Brain pericyte (primary cell): ENCODE measurements around the gene GNB5.
A peak's percentile ranks its signal among the peaks of the same experiment; 100 is the strongest.
"Not testable (repeated sequence)": the region's sequence is repeated elsewhere in the genome, so short reads cannot be mapped to it uniquely, and the experiment has no call there.

Source experiments
- DNase-seq: peaks from one replicate; pipeline ENCODE4 v3.0.0-alpha.2; 2012; ENCODE audit warnings: low read depth, low spot score

GNB5 gene

DNA sequence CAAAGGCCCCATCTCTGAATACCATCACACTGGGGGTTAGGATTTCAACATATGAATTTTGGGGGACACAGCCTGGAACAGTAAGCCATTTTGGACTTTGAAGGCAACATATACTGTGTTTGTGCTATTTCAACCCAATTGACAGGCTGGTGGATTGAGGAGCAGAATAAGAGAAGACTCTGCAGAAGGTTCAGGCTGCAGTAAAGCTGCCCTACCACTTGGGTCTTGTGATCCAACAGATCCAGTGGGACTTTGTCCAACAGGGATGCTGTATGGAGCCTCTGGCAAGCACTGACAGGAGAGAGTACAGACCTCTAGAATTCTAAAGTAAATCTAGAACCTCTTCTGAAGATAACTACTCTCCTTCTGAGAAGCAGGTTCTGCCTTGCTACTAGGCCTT lies 77.5 kb downstream of the GNB5 start:
- no peak for DNase-seq

DNA sequence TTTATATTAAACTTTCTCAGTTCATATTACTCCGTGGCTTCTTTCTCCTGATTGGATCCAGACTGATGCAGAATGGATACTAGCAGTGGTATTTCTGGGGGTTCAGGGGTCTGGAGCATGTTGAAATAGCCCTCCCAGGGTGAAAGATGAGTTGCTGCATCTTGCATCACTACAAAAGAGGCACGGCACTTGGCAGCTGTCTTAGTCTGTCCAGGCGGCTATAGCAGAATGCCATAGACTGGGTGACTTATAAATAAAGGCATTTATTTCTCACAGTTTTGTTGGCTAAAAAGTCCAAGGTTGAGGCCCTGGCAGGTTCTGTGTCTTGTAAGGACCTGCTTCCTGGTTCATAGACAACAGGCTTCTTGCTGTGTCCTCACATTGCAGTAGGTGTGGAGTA lies 78.0 kb downstream of the GNB5 start:
- no peak for DNase-seq

- DNase-seq = no peak
Measured at GRCh38 chr15:52112203-52112750, 78.9 kb downstream of the GNB5 start.

- no peak for DNase-seq
Measured at GRCh38 chr15:52111517-52112202, 79.5 kb downstream of the GNB5 start.

DNA sequence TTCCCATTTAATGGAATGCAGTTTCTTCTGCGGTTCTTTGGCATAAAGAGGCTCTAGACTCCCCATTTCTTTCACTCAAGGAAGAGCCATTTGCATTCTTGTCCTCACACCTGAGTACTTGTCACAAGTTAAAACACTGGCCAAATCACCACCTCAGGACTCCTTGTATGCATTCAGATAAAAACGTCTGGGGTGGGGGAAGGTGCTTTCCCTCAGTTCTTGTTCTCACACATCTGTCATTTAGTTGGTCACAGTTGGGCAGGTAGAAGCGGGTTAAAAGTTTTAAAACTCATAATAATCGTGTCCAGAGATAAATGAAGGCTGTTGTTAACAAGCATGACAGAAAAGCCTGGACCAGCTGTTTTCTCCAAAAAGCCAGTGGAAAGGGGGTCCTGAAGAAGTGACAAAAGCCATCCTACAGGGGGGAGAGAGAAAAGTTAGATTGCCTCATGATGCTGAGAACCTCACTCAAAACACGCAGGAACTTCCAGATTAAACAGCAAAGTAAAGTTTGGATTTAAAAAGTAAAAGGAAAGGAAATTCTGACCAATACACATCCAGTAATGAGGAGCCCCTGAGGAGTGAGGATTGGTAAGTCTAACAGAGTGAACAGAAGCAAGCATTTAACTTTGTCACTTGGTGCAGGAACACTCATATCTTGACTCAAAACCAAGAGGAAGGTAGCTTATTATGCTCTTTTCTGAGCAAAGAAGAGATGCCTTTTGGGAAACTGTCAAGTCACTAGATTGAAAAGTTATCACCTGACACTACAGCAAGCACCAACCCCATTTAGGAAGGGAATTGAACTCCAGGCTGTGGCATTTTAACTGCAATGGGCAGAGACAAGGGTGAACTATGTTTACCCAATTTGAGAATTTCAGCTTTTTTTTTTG lies 81.4 kb downstream of the GNB5 start:
- no peak for DNase-seq

DNA sequence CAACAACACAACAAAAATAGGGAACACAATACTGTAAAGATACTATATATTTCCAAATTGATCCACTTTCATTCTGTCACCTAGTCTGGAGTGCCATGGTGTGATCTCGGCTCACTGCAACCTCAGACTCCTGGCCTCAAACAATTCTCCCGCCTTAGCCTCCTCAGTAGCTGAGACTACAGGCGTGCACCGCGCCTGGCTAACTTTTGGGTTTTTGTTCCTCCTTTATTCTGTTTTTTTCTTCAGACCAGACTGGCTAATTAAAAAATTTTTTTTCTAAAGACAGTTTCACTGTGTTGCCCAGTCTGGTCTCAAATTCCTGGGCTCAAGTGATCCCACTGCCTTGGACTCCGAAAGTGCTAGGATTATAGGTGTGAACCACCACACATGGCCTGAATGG lies 84.0 kb downstream of the GNB5 start:
- DNase-seq = no peak

DNA sequence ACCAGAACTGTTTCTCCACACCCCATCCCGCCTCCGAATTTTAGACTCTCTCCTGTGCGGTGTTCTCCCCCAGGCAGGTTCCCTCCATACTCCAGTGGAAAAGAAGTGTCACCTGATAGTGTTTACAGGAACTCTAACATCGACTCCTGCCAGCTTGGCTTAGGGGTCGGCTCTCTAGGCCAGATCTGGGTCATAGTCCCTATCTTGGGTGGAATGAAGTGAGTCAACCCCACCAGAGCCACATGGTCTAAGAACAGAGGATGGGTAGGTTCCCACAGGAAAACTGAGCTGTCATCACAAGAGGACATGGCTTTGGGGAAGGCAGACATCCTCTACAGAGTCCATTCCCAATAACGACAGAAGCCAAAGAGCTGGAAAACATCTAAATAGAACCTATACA lies 84.6 kb downstream of the GNB5 start:
- DNase-seq = no peak

DNA sequence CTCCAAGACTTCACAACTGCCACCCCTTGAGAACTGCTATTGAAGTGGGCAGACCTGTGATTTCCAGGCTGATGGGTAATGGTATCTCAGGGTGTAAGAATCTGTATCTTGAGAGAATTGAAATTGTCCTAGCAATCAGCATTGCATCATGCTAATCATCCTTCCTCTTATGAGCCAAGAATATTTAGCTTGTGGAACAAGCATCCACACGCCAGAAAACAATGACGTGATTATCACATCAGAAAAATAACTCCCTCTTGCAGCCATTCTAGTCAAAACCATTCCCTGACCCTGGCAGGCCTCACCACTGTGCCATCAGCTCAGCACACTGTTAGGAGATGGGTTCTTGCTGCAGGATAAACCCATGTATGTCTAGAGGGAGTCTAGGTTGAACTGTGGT lies 85.3 kb downstream of the GNB5 start:
- DNase-seq = no peak

DNA sequence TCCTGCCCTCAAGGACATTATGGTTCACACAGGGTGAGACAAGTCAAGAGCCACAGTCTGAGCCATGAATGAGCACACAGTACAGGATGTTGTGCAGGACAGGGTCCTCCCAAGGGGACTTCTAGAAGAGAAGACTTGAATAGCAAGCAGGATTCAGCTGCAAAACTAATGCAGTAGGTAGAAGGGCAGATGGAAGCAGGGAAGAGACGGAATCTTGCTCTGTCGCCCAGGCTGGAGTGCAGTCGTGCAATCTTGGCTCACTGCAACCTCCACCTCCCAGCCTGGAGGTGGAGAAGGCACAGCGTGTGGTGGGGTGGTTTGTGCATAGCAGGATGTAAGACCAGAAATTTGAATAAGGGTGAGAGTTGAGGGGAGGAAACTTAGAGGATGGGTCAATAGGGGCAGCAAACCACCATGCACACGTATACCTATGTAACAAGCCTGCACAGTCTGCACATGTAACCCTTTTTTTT lies 86.6 kb downstream of the GNB5 start:
- no peak for DNase-seq

DNA sequence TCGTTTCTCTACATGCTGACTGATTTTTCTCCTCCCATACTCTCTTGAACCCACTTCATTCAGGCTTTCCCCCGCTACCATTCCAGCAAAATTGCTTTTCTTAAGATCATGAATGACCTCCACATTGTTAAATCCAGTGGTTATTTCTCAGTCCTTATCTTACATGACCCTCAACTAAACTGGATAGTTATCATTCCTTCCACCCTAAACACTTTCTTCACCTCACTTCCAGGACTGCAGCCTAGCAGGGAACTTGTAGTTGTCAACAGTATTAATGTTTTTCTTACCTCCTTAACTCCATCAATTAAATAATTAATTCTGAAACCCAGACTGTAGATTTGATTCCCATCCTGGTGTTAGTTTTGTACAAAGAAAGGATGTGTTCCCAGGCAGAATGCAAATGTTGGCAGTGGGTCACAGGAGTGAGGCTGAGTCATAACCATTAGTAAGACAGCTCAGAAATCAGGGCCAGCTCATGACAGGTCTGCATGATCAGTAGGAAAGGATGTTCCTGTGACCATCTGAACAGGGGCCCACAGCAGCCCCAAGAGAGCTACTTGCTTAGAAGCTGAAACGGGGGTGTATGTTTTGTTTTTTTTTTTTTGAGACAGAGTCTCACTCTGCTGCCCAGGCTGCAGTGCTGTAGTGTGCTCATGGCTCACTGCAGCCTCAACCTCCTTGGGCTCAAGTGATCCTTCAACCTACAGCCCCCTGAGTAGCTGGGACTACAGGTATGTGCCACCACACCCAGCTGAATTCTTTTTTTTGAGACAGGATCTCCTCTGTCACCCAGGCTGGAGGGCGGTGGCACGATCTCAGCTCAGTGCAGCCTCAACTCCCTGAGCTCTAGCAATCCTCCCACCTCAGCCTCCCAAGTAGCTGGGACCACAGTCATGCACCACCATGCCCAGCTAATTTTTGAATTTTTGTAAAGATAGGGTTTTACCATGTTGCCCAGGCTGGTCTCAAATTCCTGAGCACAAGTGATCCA lies 87.7 kb downstream of the GNB5 start:
- peak; percentile 61 for DNase-seq

DNA sequence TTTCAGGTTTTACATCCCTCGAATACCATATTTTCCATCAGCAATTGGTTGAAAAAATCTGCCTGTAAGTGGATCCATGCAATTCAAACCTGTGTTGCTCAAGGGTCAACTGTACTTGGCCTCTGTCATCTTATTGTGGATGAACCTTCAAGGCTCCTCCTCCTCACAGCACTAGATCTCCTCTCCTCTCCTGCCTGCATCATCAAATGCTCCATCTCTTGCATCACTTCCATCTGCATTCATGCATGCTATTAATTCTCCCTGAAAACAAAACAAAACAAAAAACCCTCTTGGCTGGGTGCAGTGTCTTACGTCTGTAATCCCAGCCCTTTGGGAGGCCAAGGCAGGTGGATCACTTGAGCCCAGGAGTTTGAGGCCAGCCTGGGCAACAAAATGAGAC lies 88.7 kb downstream of the GNB5 start:
- peak; percentile 50 for DNase-seq

- no peak for DNase-seq
Measured at GRCh38 chr15:52101542-52102323, 89.5 kb downstream of the GNB5 start.

GRCh38 chr15:52100807-52101442 lies 90.3 kb downstream of the GNB5 start:
- DNase-seq = peak; percentile 96

DNA sequence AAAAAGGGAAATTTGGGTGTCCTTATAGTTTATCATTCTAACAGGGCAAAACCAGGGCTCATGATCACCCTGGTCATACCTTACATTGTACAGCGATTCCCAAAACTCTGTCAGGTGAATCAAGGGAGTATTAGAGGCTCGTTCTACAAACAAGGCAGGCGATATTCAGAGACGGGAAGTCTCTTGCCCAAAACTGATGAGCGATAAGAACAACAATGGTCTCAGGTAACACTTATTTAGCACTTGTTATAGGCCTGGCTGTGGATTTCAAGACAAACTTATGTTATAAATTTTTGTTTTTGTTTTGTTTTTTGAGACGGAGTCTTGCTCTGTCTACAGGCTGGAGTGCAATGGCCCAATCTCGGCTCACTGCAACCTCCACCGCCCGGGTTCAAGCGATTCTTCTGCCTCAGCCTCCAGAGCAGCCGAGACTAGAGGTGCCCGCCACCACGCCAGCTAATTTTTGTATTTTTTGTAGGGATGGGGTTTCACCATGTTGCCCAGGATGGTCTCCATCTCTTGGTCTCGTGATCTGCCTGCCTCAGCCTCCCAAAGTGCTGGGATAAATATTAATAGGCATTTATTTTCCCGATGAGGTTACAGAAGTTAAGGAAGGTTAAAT lies 91.4 kb downstream of the GNB5 start:
- DNase-seq = no peak

GRCh38 chr15:52098323-52098722 lies 92.9 kb downstream of the GNB5 start:
- no peak for DNase-seq

DNA sequence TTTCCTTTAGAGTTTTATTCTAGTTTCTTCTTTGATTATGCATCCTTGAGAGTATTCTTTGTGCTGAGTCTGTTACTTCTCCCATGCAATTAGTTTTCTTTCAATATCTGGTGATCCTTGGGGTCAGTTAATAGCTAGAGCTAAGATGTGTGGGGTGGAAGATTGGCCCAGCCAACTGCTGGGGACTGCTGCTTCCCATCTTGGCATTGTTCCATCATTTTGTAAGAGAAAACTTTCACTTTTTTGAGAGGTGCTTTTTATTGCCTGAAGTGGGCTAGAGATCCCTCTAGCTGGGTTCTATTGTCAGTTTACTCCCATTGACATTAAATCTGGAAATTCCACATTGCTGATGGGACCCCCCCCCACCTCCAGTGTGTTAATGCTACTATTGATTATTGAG lies 94.0 kb downstream of the GNB5 start:
- DNase-seq = no peak

GRCh38 chr15:52096536-52096935 lies 94.7 kb downstream of the GNB5 start:
- not testable (repeated sequence) for DNase-seq

GRCh38 chr15:52095597-52096262 lies 95.5 kb downstream of the GNB5 start:
- peak; percentile 63 for DNase-seq
